AG09309 (cell line): ENCODE measurements around the gene LDHB.
"Not testable (repeated sequence)": the region's sequence is repeated elsewhere in the genome, so short reads cannot be mapped to it uniquely, and the experiment has no call there.

Source experiments
- DNase-seq: peaks from one replicate; pipeline ENCODE4 v3.0.0-alpha.2; 2010; ENCODE audit warnings: low read depth
- H3K4me3 ChIP-seq: 2 replicates; pipeline ENCODE4 v1.5.1; 2011; ENCODE audit warnings: mild to moderate bottlenecking, low read depth, low read length, moderate library complexity; ENCODE audit not compliant: control insufficient read depth
- CTCF ChIP-seq: IDR thresholded peaks from 2 replicates; pipeline ENCODE4 v1.5.1; 2011; ENCODE audit warnings: mild to moderate bottlenecking, low read depth, low read length, inconsistent platforms; ENCODE audit not compliant: insufficient read depth, control insufficient read depth; ENCODE audit errors: missing control alignments

LDHB gene

GRCh38 chr12:21604245-21605101 is 53.2 kb downstream of the LDHB start, which contains the start of gene GYS2:
Gene GYS2, minus strand, starts transcription at chr12:21604847. Its CDS starts 255 bp downstream, at chr12:21604592.
- H3K4me3 ChIP-seq, result no peak within 1 kb of the TSS
- no peak for DNase-seq
- TF ChIP-seq CTCF, result no peak

- no peak for DNase-seq
- no peak for TF ChIP-seq CTCF
Measured at GRCh38 chr12:21602774-21603173, 54.9 kb downstream of the LDHB start.

GRCh38 chr12:21600196-21600595 is 57.4 kb downstream of the LDHB start:
- DNase-seq, result no peak
- TF ChIP-seq CTCF, result no peak
- H3K4me3 ChIP-seq, result no peak overlapping the region

More at GRCh38 chr12:21602774-21603173, 54.9 kb downstream of the LDHB start:
- no peak overlapping the region for H3K4me3 ChIP-seq

DNA sequence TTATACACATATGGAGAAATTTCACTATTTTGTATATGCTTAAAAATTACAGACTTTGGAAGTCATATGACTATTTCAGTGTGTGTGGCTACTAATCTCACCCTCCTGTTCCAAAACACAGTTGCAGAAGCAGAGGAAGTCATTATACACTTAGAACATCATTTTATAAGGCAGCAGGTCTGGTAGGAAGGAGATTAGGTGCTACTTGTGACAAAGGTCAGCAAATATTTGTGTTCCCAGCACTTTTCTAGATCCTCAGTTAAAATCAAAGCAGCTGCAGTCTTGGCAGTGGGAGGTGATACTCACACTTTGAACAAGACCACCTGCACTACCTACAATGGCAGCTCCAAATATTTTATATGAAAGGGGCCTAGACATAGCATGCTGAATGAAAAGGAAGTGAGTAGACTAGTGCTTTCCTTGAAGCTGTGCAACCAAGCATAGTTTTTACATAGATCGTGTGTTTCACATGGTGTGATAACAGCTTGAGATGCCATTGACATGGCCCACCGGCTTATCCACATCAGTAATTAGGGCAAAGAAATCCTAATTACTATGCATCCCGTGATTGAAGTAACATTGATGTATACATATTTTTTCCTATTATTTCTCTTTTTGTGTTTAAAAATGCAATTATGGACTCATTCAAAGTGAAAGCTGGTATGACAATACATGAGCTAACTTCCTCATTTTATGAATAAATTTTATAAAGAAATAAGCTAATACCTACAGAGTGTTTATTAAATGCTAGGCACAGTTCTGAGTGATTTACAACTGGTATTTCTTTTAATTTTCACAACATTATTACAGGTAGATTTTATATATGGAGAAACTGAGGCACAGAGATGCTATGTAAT is 58.3 kb downstream of the LDHB start:
- TF ChIP-seq CTCF, result no peak
- DNase-seq, result no peak
- H3K4me3 ChIP-seq, result no peak overlapping the region

GRCh38 chr12:21598651-21599050 is 59.0 kb downstream of the LDHB start:
- no peak for DNase-seq
- no peak overlapping the region for H3K4me3 ChIP-seq
- no peak for TF ChIP-seq CTCF

DNA sequence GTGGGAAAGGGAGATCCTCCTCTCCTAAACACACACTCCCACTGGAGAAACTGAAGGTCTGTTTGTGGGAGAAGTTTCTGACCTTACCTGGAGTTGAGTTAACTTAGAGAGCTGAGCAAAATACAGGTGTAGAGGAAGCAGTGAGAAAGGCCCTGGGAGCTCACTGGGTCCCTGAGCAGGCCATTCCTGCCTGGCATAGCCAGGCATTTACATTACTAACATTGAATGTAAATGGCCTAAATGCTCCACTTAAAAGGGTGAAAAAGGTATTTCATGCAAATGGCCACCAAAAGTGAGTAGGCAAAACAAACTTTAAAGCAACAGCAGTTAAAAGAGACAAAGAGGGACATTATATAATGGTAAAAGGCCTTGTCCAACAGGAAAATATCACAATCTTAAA is 62.3 kb downstream of the LDHB start:
- not testable (repeated sequence) for H3K4me3 ChIP-seq, DNase-seq

DNA sequence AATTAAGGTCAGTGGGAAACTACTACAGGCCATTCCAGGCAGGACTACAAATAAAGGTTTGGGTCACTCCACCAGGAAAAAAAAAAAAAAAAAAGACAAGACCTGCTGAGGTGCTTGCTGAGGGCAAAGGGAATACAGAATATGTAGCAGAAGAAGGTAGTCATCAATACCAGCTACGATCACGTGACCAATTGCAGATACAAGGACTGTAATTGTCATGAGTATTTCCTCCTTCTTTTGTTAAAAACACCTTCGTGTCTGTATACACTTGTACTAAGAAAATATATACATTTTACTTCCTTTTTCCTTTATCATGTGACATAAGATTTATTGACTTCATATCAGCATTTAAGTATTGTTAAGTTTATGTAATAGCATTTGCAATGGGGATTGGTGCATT is 72.2 kb downstream of the LDHB start:
- no peak for DNase-seq
- TF ChIP-seq CTCF, result no peak
- no peak overlapping the region for H3K4me3 ChIP-seq
